ENCODE measurements around the gene AGAP6.
"Not testable (repeated sequence)": the region's sequence is repeated elsewhere in the genome, so short reads cannot be mapped to it uniquely, and the experiment has no call there.

Gene AGAP6

DNA sequence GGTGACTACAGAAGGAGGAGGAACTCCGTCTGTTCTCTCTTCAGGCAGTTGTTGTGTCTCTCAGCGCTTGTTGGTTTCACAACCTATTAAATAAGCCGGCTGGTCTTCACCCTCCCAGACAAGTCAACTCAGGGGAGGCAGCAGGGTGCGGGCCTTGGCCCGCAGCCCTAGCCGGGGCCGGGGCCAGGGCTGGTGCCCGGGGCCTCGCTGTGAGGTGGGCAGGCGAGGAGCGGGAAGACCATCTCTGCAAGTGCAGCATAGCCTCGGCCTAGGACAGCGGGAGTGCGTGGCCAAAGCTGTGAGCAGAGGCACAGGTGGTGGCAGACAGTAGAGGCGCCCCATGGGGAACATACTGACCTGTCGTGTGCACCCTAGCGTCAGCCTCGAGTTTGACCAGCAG lies at the start of gene AGAP6:
TSS of gene AGAP6 (plus strand) at position 31 of the 400 bp plus-strand sequence. CDS start at position 341, 310 bp downstream.
- not testable (repeated sequence) for DNase-seq

DNA sequence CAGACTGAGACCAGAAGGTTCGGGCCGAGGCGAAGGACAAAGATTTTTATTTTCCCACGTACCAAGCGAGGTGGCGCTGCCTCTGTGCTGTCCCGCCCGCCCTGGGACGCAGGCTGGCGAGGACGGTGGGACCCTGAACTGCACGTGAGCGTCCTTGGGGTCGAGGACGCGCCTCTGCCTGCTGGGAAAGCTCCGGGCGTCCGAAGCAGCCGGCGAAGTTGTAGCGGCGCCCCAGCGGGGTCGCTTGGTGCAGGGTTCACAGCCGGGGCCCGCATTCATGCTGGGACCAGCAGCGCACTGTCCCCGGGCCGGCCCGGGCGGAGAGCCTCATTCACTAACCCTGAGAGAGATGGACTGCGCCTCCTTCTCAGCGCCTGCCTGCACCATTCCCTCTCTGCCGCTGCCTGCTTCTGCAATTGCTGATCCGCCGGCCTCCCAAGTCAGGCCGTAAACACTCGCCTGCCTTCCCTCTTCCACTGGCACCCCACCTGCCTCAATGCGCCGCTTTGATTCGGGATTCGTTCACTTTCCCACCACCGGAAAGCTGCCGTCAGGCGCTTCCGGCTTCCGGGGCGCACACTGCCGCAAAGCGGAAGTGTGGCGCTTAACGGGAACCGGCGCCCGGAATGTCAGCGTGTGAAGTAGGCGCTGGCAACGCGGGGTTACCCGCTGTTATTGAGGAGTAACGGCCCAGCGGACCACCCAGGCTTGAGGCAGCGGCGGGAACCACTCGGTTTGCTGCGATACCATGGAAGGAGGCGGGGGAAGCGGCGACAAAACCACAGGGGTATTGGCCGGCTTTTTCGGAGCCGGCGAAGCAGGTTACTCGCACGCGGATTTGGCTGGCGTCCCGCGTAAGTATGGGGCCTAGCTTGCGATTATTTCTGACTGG lies 46.5 kb upstream of the AGAP6 start, which contains the start of the genes PARG and TIMM23B:
TSS of gene PARG (minus strand) at position 581 of the 892 bp plus-strand sequence. CDS start at position 279, 302 bp downstream.
TSS of gene TIMM23B (plus strand) at position 607 of the 892 bp plus-strand sequence. CDS start at position 749, 142 bp downstream.
- not testable (repeated sequence) for DNase-seq

DNA sequence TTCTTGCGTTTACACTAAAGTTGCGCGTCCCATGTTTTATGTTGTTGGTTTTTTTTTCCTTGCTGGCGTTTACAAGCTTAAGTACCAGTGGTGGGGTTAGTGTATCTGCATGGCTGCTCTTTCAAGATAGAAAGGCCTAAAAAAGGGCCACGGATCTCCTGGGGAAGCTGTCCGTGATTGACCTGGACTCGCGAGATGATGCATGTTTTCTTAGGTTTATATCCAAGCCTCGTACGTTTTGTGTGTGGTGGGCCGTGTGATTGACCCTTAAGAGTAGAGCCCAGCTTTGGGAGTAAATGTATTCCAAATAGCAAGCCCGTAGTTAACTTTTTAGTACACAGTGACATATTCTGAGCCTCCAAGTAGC lies 45.9 kb upstream of the AGAP6 start:
- DNase-seq = not testable (repeated sequence)

DNA sequence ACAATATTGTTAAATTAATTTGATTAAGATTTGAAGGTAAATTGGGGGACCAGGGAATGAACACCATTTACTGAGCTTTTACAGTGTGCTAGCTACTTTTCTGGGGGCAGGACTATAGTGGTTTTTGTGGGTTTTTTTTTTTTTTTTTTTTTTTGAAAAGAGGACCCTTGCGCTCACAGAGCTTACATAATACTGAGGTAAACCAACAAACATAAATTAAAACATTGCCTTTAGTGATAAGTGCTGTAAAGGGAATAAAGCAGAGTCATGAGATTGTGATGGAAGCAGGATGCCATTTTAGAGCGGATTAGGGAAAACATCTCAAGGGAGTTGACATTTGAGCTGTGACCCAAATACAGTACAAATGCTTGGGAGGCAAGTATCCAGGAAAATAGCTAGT lies 44.6 kb upstream of the AGAP6 start:
- not testable (repeated sequence) for DNase-seq

DNA sequence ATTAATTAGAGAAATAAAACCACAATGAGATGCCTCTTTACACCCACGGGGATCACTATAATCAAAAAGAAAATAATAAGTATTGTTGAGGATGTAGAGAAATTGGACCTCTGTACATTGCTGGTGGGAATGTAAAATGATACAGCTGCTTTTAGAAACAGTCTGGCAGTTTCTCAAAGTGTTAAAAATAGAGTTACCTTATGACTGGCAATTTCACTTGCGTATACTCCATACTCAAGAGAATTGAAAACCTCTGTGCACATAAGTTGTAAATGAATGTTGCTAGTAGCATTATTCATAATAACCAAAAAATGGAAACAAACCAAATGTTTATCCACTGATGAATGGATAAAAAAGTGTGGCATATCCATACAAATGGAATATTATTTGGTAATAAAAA lies 40.1 kb upstream of the AGAP6 start:
- DNase-seq = not testable (repeated sequence)

DNA sequence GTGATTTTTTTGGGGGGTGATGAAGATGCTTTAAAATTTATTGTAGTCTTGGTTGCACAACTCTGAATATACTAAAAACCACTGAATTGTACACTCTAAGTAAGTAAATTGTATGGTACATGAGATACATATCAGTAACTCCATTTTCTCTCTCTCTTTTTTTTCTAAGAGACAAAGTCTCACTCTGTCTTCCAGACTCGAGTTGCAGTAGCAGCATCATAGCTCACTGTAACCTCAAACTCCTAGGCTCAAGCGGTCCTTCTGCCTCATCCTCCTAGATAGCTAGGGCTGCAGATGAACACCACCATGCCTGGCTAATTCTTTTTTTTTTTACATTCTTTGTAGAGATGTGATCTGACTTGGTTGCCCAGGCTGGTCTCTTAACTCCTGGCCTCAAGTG lies 39.5 kb upstream of the AGAP6 start:
- not testable (repeated sequence) for DNase-seq

DNA sequence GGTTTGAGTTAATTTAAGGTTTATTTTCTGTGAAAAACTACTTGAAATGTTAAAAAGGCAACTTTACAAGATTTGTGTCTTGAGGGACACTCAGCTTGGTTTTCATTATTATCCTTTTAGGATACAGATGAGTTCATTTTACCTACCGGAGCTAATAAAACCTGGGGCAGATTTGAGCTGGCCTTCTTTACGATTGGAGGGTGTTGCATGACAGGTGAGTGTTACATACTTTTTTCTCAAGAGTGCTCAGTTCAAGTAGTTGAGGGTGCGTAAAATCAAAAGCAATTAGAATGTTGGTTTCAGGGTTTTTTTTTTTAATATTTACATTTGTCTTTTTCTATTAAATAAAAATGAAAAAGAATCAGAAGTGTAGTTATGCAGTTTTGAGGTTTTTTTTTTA lies 36.2 kb upstream of the AGAP6 start:
- not testable (repeated sequence) for DNase-seq

DNA sequence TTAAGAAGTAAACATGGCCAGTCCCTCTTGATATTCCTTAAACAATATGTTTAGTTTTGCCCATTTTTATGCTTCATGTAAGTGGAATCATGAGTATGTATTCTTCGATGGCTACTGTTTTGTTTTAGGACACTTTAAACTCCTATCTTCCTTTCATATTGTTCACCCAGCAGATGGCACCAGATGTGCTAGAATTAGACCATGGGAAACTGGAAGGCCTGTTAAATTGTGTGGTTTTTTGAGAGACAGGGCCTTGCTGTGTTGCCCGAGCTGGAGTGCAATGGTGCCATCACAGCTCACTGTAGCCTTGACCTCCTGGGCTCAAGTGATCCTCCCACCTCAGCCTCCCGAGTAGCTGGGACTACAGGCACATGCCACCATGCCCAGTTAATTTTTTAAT lies 35.1 kb upstream of the AGAP6 start:
- DNase-seq = not testable (repeated sequence)

DNA sequence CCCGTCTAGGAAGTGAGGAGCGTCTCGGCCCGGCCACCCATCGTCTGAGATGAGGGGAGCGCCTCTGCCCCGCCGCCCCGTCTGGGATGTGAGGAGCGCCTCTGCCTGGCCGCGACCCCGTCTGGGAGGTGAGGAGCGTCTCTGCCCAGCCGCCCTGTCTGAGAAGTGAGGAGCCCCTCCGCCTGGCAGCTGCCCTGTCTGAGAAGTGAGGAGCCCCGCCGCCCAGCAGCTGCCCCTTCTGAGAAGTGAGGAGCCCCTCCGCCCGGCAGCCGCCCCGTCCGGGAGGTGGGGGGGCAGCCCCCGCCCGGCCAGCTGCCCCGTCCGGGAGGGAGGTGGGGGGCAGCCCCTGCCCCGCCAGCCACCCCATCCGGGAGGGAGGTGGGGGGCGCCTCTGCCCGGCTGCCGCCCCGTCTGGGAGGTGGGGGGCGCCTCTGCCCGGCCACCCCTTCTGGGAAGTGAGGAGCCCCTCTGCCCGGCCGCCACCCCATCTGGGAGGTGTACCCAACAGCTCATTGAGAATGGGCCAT lies 17.8 kb upstream of the AGAP6 start:
- not testable (repeated sequence) for DNase-seq

DNA sequence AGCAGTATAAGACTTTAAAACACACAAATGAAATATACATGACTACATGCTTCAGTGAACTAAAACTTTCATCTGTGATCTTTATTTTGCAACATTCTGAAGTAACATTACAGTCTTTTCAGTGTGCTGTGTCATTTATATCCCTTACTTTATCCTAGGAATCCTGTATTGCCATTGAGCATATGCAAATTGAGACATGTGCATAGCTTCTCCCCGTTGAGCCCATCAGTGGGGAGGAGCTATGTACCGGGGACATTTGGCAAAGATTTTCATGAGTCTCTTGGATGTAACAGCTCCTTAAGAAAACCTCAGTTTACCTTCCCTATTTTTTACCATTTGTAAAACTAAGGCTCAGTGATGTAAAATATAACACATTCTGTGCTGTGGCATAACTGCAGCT lies 16.7 kb upstream of the AGAP6 start:
- DNase-seq = not testable (repeated sequence)

DNA sequence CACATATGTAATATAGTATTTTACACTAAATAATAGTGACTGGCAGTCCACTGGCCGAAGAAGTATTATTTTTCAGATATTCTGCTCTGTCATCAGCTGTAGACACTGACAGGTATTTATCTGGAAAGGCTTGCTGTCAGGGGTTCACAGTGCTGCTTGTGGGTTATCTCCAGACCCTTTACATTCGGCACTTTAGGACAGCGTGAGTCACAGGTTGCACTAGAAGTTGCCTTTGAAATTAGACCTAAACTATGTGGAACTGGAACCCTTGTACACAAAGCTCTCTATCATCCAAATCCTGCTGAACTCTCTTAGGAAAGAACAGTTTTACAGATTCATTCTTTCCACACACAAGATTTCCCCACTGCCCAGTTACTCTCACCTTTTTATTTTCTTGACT lies 16.1 kb upstream of the AGAP6 start:
- DNase-seq = not testable (repeated sequence)

DNA sequence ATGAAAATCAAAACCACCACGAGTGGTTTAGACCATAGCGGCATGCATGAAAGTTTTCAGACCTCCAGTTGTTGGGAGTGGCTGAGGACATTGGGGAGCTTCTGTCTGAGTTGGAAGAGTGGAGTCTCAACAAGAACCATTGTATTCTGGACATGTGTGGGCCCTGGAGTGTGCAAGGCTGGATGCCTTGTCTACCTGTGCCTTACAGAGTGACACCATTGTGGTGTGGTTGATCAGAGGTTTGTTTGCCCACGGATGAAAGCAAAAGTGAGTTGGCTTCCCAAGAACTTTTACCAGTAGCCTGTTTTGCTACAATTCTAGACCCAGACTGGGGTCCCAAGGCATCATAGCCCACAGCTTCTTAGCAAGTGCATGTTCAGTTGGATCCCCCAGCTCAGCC lies 10.4 kb upstream of the AGAP6 start:
- not testable (repeated sequence) for DNase-seq

DNA sequence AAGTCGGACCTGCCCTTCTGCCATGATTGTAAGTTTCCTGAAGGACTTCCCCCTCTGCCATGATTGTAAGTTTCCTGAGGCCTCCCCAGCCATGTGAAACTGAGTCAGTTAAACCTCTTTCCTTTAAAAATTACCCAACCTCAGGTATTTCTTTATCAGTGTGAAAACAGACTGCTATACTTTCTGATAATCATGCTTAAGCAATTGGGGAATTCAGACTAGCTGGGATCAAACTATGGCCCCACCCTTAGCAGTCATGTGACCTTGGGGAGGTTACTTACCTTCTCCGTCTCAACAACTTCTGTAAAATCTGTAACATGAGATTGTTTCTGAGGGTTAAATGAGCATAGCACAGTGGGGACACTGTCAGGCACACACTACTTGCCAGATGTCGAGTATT lies 999 bp upstream of the AGAP6 start:
- not testable (repeated sequence) for DNase-seq

DNA sequence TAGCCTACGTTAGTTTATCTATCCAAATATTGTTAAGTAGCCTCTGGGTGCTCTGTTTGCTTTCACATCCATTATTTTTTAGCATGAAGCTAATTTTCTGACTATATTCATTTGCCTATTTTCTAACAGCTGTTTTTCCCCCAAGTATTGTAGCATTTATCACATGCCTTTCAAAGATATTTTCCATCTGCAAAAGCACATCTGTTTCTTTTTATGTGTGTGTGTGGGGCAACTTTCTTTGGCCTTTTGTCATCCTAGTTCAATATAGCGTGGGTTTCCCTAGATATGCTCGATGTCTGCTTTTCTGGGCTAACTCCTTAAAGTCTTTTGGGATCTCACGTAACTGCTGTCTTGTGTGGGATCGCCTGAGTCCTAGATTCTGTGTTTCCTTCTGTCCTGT lies 7.1 kb downstream of the AGAP6 start:
- not testable (repeated sequence) for DNase-seq

DNA sequence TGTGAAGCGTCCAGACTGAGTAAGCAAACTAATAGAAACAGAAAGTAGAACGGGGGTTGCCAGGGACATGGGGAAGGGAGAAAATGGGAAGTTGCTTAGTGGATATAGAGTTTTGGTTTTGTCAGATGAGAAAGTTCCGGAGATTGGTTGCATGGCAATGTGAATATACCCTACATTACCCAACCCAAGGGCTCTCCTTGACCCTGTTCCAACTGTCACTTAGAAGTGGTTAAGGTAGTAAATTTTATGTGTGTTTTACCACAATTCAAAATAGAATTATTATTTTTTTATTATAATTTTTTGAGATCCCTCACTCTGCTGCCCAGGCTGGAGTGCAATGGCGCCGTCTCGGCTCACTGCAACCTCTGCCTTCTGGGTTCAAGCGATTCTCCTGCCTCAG lies 25.8 kb downstream of the AGAP6 start:
- not testable (repeated sequence) for DNase-seq

DNA sequence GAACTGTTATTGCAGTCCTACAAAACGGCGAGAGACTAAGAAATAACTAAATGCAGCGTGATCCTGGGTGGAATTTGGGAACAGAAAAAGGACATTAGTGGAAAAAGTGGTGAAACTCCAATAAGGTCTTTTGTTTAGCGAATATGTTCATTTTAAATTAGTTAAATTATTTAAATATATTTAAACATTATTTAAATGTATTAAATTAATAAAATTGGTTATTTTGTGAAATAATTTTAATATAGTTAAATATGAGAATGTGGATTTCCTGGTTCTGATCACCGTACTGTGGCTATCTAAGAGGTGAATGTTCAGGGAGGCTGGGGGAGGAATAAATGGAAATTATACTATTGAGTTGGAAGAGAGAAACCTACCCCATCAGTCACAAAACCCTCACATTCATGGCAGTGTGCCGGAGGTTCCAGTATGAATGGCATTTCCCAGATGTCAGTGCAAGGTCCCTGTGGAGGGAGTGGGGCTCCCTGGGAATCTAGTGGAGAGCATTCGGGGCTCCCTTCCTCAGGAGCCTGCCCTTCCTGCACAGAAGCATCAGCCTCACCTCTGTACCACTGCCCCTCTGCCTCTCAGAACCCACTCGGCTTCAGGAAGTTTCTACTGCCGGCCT lies 27.5 kb downstream of the AGAP6 start:
- DNase-seq = not testable (repeated sequence)

DNA sequence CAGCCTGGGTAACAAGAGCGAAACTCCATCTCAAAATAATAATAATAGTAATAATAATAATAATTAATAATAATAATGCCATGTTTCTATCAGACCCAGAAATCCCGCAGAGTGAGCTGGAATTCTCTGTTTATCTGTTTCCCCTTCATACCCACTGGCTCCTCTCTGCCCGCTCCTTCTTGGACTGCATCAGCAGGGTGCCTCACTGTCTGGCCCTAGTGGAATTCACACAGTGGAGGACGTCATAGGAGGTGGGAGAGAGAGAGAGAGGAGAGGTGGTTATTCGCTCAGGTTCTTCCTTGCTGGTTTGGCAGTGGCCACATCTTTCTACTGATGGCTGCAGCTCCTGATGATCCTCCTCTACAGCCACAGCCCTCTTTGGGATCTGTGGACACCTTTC lies 28.7 kb downstream of the AGAP6 start:
- DNase-seq = not testable (repeated sequence)

DNA sequence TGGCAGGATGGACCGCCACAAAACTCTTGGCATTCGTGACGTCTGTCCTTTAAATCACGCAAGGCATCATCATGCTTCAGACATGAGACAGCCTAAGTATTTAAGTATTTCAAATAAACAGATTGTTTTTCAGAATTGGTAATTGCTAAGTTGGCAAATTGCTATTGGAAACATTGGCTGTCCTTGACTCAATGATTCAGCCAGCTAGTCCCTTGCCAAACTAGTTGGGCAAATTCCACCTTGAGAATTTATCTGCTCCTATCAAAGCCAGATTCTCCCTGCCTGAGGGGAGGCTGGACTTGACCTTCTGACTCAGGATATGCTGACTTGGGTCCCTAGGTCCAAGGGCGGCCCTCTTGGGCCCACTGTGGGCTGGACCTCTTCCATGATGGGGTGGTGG lies 29.4 kb downstream of the AGAP6 start:
- not testable (repeated sequence) for DNase-seq

DNA sequence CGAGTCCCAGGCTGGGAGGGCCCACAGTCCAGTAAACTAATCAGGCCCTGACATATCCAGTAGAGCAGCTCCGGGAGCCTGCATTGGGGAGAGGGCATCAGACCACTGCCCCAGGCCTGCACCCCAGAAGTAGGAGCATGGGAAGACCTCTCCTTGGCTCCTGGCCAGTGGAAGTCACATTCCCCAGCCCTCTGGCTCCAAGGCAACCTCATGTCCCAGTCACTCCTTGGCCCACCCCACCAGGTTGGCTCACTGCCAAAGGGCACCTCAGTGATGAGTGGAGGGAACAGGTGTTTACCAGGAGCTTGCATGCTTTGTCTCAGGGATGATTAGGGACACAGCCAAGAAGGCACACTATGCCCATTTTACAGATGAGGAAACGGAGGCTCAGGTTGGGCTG lies 31.1 kb downstream of the AGAP6 start:
- DNase-seq = not testable (repeated sequence)

DNA sequence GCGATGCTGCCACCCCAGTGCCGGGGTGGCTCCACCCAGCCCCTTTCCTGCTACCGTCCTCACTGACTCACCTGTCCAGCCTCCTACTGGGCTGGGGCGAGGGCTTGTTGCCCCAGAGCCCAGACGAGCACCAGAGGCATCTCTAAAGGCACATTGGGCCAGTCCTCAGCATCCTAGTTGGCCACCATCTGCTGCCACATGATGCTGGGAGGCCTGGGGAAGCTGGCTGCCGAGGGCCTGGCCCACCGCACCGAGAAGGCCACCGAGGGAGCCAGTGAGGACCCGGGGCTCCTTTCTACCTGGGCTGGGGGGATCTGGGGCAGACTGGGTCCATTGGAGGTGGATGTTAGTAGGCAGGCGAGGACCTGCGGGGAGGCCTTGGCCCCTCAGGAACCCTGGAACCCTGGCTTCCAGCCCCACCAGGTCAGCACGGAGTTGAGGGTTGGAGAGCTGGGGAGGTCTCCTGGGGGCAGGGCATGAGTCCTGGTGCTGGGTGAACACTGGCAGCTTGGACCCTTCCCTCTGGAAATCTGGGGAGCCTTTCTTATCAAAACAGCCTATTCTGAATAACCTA lies 32.3 kb downstream of the AGAP6 start:
- DNase-seq = not testable (repeated sequence)

DNA sequence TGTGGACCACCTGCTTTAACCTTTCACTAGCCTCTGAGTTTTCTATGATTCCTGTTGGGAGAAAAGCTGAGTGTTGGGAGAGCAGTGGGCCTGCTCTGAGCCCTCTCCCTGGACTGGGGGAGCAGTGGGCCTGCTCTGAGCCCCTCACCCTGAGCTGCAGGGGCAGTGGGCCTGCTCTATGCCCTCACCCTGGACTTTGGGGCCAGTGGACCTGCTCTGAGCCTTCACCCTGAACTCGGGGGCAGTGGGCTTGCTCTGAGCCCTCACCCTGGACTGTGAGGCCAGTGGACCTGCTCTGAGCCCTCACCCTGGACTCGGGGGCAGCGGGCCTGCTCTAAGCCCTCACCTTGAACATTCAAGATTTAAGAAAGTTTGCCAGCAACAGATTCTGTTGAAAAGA lies 33.4 kb downstream of the AGAP6 start:
- DNase-seq = no peak

DNA sequence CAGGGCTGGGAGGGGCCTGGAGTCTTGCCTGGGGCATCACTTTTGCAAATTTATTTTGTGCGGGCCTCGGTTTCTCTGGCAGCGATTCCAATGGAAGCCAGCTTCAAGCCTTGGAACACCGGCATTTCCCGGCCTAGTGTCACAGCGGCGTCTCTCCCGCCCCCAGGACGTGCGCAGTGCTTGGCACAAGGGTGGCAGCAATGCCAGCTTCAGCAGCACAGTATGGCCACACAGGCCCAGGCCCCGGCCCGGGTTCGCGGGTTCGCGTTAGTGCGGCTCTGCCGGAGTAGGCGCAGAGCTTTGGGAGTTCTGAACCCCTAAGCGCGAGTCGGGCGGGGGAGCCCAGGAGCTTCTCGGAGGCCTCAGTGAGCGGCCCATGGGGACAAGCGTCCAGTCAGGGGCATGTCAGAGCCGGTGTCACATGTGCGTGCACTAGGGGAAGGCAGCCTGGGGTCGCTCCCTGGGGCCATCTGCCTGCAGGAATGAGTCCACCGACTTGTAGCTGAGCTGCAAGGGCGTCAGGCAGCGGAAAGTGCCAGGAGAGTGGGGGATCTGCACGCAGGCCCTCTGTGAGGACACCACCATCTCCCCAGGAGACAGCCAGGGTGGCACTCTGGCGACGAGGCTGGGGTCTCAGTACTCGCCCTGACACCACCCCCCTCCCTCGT lies 36.6 kb downstream of the AGAP6 start:
- not testable (repeated sequence) for DNase-seq

DNA sequence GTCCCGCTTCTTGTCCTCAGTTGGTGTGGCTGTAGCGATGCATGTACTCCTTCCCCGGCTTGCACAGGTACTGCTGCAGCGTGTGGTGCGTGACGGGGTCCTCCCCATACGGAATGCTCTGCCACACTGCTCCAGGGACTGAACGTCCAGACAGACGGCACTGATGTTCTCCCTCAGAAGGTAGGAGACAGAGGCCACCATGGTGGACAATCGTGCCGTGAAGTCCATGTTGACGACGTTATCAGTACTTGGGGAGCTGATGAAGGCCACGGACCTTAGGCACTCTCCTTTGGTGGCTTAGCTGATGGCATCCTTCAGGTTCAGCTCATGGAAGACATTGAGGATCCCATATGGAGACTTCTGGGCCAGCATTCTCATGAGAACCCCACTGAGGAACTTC lies 37.4 kb downstream of the AGAP6 start:
- DNase-seq = no peak

All from SHP77 treated with DMSO at 0.1 percent for 48 hours (cell line).